HG02571 (cell line): ENCODE results near the gene EIF2AK2.
A peak's percentile ranks its signal among the peaks of the same experiment; 100 is the strongest.
"Not testable (repeated sequence)": the region's sequence is repeated elsewhere in the genome, so short reads cannot be mapped to it uniquely, and the experiment has no call there.

ENCODE experiments used
- ATAC-seq: cut with Tn5 transposase; IDR thresholded peaks from one replicate; pipeline ENCODE4 v1.9.1; 2021; ENCODE audit warnings: mild to moderate bottlenecking, moderate library complexity; ENCODE audit not compliant: unreplicated experiment

The EIF2AK2 gene

DNA sequence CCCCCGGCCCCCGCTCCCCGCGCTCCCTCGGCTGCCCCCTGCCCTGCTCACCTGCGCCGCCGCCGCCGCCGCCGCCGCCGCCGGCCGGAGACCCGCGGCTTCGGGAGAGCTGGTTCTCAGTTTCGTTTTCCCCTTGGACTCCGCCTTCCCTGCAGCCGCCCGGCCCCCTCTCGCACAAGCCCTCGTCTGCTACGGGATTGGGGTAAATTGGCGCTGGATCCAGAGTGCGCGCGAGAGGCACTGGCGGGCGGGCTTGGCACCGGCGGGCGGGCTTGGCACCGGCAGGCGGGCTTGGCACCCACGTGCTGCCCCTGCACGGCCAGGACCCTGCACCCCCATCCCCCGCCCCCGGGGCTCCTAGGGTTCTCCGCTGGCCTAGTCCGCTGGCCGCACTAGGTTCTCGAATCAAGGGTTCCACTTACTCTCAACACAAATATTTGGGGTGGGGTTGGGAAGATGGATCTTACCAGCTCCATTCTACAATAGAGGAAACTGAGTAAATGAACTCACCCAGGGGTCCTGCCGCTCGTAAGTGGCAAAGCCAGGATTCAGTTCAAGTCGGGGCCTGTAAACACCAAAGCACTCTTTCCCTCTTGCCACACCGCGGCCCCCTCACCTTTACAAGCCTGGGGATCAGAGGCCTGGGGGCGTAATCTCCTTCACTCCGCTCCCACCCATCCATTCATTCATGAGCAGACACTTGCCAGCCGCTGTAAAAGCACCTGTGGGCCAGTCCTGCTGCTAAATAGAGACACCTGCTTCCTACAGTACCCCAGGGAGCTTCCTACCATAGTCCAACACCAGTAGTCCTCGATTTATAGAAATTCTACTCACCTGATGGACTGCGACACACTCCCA, at the start of gene EIF2AK2:
TSS of gene EIF2AK2 (minus strand) at position 124 of the 858 bp plus-strand sequence. CDS start 9,174 bp downstream, outside the sequence.
- ATAC-seq: peak; percentile 90

GRCh38 chr2:37205689-37206341, 49.0 kb upstream of the EIF2AK2 start:
- no peak for ATAC-seq

- not testable (repeated sequence) for ATAC-seq
These were observed 48.4 kb upstream of the EIF2AK2 start for GRCh38 chr2:37205071-37205661.

DNA sequence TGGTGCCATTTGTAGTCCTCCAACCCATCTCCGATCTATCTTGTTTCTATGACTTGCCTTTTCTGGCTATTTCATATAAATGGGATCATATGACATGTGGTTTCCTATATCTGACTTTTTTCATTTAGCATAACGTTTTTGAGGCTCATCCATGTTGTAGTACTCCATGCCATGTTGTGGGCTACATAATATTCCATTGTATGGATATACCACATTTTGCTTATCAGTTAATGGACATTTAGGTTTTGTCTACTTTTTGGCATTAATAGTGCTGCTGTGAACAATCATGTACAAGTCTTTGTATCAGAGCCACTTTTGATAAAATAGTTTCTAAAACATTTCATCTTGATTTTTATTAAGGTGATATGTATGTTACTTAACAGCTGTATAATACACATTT, 46.9 kb upstream of the EIF2AK2 start:
- no peak for ATAC-seq

- no peak for ATAC-seq
These were observed 45.0 kb upstream of the EIF2AK2 start for GRCh38 chr2:37201766-37202165.

GRCh38 chr2:37201208-37201607, 44.4 kb upstream of the EIF2AK2 start:
- ATAC-seq: no peak

DNA sequence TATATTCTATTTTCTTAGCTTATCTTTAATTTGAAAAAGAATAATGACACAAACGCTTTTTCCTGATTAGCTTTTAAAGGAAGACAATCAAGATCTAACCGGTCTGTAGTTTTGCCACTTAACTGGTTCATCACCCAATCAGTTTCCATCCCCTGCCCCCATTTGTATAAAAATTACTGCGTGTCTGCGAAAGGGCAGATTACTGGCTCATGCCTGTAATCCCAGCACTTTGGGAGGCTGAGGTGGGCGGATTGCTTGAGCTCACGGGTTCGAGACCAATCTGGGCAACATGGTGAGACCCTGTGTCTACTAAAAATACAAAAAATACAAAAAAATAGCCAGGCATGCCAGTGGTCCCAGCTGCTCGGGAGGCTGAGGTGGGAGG, 41.9 kb upstream of the EIF2AK2 start:
- ATAC-seq: no peak

DNA sequence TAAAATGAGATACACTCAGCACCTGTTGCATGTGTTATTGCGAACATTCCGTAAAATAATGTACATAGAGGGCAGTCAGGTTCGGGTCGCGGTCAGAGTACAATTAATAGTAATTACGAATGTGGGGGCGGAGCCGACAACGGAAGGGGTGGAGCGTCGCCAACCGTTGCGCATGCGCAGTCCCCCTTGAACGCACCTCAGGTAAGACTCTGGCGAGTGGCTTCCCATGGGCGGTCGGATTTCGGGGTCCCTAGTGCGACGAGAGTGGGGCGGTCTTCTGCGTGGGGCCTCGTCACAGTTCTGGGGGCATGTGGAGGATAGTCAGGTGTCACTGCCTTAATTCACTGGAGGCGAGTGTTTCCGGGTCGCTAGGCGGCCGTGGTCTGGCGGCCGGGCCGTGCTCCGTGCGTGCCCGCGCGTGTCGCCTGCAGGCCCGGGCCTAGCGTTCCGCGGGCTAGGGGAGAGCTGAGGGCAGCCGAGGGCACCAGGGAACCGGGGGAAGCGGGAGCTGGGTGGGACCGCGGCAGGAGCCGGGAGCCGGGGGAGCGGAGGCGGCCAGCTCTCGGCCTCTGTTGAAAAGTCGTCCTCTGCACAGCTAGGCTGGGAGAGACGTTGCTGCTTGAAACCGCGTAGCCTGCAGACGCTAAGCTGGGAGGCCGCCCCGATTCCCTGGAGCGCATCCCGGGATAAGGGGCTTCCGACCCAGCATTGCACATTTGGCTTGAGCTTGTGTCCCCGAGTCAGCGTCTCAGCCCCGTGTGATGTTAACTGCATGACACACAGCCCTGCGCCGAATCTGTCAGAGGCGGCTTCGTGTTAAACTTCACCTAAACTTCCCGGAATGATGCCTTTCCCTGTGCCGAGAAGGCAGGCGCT, 39.8 kb upstream of the EIF2AK2 start, which contains the start of gene CEBPZOS:
TSS of gene CEBPZOS (plus strand) at position 177 of the 876 bp plus-strand sequence. CDS start 3,209 bp downstream, outside the sequence.
- ATAC-seq: peak; percentile 72

- not testable (repeated sequence) for ATAC-seq
These were observed 39.1 kb upstream of the EIF2AK2 start for GRCh38 chr2:37195862-37196319.

DNA sequence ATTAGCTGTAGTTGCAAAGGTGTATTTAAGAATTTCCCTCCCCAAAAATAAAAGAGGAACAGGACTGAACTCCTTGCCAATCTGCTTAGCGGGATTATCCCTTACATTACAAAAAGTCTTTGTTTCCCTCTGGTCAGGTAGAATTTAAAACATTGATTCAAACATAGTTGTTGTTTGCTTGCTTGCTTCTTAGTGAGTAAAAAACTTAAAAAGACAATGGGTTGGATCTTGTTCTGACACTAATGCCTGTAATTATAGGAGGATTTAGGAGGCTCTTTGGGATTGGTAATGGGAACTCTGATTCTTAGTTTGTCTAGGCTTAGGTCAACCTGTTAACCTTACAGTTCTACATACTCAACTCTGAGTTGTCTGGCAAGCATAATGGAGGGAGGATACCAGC, 35.8 kb upstream of the EIF2AK2 start:
- no peak for ATAC-seq

- no peak for ATAC-seq
These were observed 35.0 kb upstream of the EIF2AK2 start for GRCh38 chr2:37191747-37192146.

DNA sequence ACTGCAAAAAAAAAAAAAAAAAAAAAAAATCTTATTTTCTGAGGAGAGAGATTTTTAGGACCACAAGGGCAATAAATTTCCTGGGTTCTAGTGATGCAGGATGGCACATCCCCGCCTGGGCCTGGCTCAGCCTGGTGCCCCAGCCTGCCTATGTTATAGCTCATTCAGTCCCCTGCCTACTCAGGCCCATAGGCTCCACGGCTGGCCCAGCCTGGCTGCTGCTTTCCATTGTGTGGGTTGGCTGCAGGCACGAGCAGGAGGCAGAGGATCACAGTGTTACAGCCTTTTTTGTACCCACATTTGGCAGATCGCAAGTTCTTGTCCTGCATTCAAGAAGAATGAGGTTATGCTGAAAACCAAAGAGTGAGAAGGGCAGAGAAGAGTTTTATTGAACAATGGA, 34.5 kb upstream of the EIF2AK2 start:
- ATAC-seq: no peak

DNA sequence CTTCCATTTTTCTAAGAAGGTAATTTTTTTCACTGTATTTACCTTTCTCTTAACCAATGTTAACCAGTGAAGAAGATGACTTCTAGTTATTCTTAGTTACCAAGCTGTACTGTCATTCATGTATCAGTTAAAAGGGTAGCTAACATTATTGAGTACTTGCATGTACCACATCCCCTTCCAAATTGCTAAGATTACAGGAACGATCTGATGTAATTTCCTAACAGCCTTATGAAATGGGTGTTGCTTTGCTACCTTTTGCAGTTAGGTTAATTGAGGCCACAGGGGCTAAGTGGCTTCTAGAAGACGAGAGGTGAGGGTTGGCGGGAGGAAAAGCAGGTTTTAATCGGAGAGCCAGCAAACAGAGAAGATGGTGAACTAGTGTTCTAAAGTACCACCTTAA, 33.5 kb upstream of the EIF2AK2 start:
- no peak for ATAC-seq

DNA sequence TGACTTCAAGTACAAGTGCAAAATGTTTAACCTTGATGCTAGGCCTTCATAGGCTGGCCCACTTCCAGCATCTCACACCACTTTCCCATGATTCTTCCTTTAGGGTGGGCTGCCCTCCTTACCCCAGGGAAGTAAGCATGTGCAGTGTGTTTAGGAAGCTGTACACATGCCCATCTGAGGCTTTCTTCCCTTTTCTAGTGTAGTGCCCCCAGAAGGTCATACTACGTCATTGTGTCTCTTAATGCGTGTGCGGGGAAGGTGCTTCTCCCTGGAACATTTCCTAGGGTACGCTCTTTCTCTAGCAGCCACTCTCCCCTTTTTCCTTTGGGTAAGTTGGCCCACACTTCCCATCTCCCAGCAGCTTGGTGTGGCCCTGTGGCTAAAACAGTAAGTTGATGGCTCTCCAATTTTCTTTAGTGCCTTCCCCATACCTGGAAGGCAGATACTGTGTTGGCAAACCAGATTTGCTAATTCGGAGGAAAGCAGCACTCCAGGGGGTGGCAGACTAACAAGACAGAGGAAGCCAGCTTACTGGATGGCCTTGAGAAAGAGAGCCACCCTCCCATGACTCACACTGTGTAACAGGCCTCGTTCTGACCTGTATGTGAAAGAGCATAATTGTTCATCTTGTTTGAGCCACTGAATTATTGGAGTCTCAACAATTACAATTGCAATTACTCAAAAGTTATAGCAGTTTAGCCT, 32.8 kb upstream of the EIF2AK2 start:
- no peak for ATAC-seq

DNA sequence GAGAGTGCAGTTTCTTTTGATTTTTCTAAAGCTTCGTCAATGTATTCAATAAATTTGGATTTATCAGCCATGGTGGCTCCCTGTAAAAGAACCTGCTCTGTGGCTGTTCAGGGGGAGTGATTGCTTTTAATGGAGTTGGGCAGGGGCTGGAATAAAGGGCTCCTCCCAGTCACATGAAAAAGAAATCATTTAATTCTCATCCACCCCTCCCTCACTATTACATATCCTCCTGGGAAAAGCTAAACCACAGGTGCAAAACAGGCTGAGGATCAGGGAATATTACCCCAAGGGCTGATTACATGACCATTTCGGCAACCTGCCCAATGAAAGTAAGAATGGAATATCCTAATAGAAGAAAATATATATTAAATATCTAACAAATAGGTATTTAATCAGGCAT, 31.8 kb upstream of the EIF2AK2 start, which contains the start of gene SULT6B1:
TSS of gene SULT6B1 (minus strand) at position 101 of the 400 bp plus-strand sequence. CDS start at position 71, 30 bp downstream.
- ATAC-seq: no peak

GRCh38 chr2:37181726-37182684, 25.2 kb upstream of the EIF2AK2 start:
- ATAC-seq: no peak

DNA sequence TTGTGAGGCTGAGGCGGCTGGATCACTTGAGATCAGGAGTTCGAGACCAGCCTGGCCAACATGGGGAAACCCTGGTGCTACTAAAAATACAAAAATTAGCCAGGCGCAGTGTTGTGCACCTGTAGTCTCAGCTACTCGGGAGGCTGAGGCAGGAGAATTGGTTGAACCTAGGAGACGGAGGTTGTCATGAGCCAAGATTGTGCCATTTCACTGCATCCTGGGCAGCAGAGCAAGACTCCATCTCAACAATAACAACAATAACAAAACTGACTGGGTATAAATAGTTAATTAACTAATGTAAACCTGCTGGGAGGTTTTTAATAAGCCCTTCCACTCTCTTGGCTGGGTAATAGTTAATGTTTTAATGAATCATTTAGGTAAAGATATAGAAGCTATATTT, 23.9 kb upstream of the EIF2AK2 start:
- ATAC-seq: no peak

GRCh38 chr2:37180006-37180639, 23.3 kb upstream of the EIF2AK2 start:
- no peak for ATAC-seq
